ENCODE results near the gene GGPS1. TPM values are rescaled to one million over a fixed set of nuclear protein-coding genes. Genes with fewer than 3 reads are reported as not detected.
"Not testable (repeated sequence)": the region's sequence is repeated elsewhere in the genome, so short reads cannot be mapped to it uniquely, and the experiment has no call there.

GGPS1 gene
- total RNA-seq, 1 donor from 2014 or later: 33.1 TPM

DNA sequence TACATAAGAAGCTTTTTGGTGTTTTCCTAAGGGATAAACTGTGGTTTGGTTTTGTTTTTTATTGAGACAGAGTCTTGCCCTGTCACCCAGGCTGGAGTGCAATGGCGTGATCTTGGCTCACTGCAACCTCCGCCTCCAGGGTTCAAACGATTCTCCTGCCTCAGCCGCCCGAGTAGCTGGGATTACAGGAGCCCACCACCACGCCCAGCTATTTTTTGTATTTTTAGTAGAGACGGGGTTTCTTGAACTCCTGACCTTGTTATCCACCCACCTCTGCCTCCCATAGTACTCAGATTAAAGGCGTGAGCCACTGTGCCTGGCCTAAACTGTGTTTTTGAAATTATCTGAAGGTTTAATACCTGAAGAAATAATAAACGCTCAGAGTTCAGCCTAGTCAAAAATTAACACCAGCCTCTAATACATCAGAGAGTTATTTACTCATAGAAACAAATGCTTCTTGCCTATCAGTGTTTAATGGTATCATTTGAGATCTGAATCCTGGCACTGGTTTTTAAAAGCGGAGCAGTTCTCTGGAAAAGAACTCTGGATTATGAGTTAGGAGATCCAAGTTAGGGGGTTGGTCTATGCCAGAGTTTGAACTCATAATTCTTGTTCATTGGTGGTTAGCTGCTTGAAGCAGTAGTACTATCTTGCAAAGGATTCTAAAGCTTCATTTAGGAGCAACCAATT, 29.1 kb upstream of the GGPS1 start:
- H3K4me1 ChIP-seq: peaks cover 18% of the 10 kb centered on the region

GRCh38 chr1:235302143-235302542, 26.2 kb upstream of the GGPS1 start:
- Histone ChIP-seq H3K27ac (no peak overlapping the region), H3K27me3 (no peaks in the 10 kb centered on the region), H3K4me3 (no peak overlapping the region), H3K36me3 (no peaks in the 10 kb centered on the region), H3K4me1 (peaks cover 36% of the 10 kb centered on the region), H3K9me3 (no peaks in the 10 kb centered on the region)
- TF ChIP-seq, protein P1, sequence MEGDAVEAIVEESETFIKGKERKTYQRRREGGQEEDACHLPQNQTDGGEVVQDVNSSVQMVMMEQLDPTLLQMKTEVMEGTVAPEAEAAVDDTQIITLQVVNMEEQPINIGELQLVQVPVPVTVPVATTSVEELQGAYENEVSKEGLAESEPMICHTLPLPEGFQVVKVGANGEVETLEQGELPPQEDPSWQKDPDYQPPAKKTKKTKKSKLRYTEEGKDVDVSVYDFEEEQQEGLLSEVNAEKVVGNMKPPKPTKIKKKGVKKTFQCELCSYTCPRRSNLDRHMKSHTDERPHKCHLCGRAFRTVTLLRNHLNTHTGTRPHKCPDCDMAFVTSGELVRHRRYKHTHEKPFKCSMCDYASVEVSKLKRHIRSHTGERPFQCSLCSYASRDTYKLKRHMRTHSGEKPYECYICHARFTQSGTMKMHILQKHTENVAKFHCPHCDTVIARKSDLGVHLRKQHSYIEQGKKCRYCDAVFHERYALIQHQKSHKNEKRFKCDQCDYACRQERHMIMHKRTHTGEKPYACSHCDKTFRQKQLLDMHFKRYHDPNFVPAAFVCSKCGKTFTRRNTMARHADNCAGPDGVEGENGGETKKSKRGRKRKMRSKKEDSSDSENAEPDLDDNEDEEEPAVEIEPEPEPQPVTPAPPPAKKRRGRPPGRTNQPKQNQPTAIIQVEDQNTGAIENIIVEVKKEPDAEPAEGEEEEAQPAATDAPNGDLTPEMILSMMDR (IDR thresholded peaks at IDR 0.05): no peak
- DNase-seq (no peak), ATAC-seq (no peak)
- intact Hi-C loops (cut with DNase I): no loop called here

More for the DNA sequence above, 29.1 kb upstream of the GGPS1 start:
- DNase-seq (no peak), ATAC-seq (no peak)
- Histone ChIP-seq H3K36me3 (no peaks in the 10 kb centered on the region), H3K9me3 (no peaks in the 10 kb centered on the region), H3K27ac (no peak overlapping the region), H3K4me3 (no peak overlapping the region), H3K27me3 (no peaks in the 10 kb centered on the region)
- TF ChIP-seq, protein P1 (IDR thresholded peaks at IDR 0.05): no peak
- intact Hi-C loops (cut with DNase I): no loop called here

- TF ChIP-seq, protein P1 (IDR thresholded peaks at IDR 0.05): no peak
- Histone ChIP-seq H3K27ac (no peak overlapping the region), H3K4me1 (peaks cover 28% of the 10 kb centered on the region), H3K9me3 (no peaks in the 10 kb centered on the region), H3K36me3 (no peaks in the 10 kb centered on the region), H3K27me3 (no peaks in the 10 kb centered on the region), H3K4me3 (no peak overlapping the region)
- intact Hi-C loops (cut with DNase I): no loop called here
- peak; percentile 53 for ATAC-seq
- DNase-seq: no peak
These were observed 23.6 kb upstream of the GGPS1 start for GRCh38 chr1:235304549-235305451.

- intact Hi-C loops (cut with DNase I): no loop called here
- TF ChIP-seq, protein P1 (IDR thresholded peaks at IDR 0.05): no peak
- H3K4me3 ChIP-seq: no peak overlapping the region
- DNase-seq (no peak), ATAC-seq (no peak)
- H3K4me1 ChIP-seq: peaks cover 45% of the 10 kb centered on the region
- no peaks in the 10 kb centered on the region for H3K36me3 ChIP-seq
- H3K27me3 ChIP-seq: no peaks in the 10 kb centered on the region
- no peak overlapping the region for H3K27ac ChIP-seq
- no peaks in the 10 kb centered on the region for H3K9me3 ChIP-seq
These were observed 20.9 kb upstream of the GGPS1 start for GRCh38 chr1:235307158-235308124.

DNA sequence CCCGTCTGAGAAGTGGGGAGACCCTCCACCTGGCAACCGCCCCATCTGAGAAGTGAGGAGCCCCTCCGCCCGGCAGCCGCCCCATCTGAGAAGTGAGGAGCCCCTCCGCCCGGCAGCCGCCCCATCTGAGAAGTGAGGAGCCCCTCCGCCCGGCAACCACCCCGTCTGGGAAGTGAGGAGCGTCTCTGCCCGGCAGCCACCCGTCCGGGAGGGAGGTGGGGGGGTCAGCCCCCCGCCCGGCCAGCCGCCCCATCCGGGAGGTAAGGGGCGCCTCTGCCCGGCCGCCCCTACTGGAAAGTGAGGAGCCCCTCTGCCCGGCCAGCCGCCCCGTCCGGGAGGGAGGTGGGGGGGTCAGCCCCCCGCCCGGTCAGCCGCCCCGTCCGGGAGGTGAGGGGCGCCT, 19.2 kb upstream of the GGPS1 start:
- H3K4me1 ChIP-seq: peaks cover 49% of the 10 kb centered on the region

More for the DNA sequence above, 19.2 kb upstream of the GGPS1 start:
- intact Hi-C loops (cut with DNase I); H3K9me3 ChIP-seq; H3K27ac ChIP-seq; ATAC-seq; DNase-seq; H3K4me3 ChIP-seq; H3K27me3 ChIP-seq; H3K36me3 ChIP-seq: not testable (repeated sequence)

Measured in upper lobe of right lung (tissue), 1 donor.